ENCODE data around the gene ST14.
"Not testable (repeated sequence)": the region's sequence is repeated elsewhere in the genome, so short reads cannot be mapped to it uniquely, and the experiment has no call there.

The ST14 gene

GRCh38 chr11:130214861-130215530 lies 55.4 kb downstream of the ST14 start:
- Mint-ChIP-seq H3K9me3 (no peaks in the 10 kb centered on the region), H3K36me3 (no peaks in the 10 kb centered on the region), H3K27ac (no peak overlapping the region), H3K27me3 (no peaks in the 10 kb centered on the region), H3K4me3 (no peak overlapping the region), H3K4me1 (no peaks in the 10 kb centered on the region)

- H3K4me1 Mint-ChIP-seq = no peaks in the 10 kb centered on the region
- no peaks in the 10 kb centered on the region for H3K9me3 Mint-ChIP-seq
- no peak overlapping the region for H3K4me3 Mint-ChIP-seq
- H3K36me3 Mint-ChIP-seq = no peaks in the 10 kb centered on the region
- H3K27me3 Mint-ChIP-seq = no peaks in the 10 kb centered on the region
- no peak overlapping the region for H3K27ac Mint-ChIP-seq
Observed at GRCh38 chr11:130215531-130216220, 56.1 kb downstream of the ST14 start.

GRCh38 chr11:130216221-130216550 lies 56.6 kb downstream of the ST14 start:
- Mint-ChIP-seq H3K36me3 (no peaks in the 10 kb centered on the region), H3K4me3 (no peak overlapping the region), H3K4me1 (no peaks in the 10 kb centered on the region), H3K9me3 (no peaks in the 10 kb centered on the region), H3K27ac (no peak overlapping the region), H3K27me3 (no peaks in the 10 kb centered on the region)

- no peaks in the 10 kb centered on the region for H3K27me3 Mint-ChIP-seq
- no peak overlapping the region for H3K4me3 Mint-ChIP-seq
- H3K36me3 Mint-ChIP-seq = no peaks in the 10 kb centered on the region
- no peak overlapping the region for H3K27ac Mint-ChIP-seq
- H3K4me1 Mint-ChIP-seq = no peaks in the 10 kb centered on the region
- H3K9me3 Mint-ChIP-seq = no peaks in the 10 kb centered on the region
Observed at GRCh38 chr11:130216591-130217132, 57.1 kb downstream of the ST14 start.

- Mint-ChIP-seq H3K4me1 (no peaks in the 10 kb centered on the region), H3K36me3 (no peaks in the 10 kb centered on the region), H3K9me3 (no peaks in the 10 kb centered on the region), H3K27me3 (no peaks in the 10 kb centered on the region), H3K27ac (no peak overlapping the region), H3K4me3 (no peak overlapping the region)
Observed at GRCh38 chr11:130217133-130218031, 57.8 kb downstream of the ST14 start.

- H3K4me1 Mint-ChIP-seq = peaks cover 4% of the 10 kb centered on the region
- H3K9me3 Mint-ChIP-seq = no peaks in the 10 kb centered on the region
- no peaks in the 10 kb centered on the region for H3K36me3 Mint-ChIP-seq
- H3K27ac Mint-ChIP-seq = no peak overlapping the region
- no peak overlapping the region for H3K4me3 Mint-ChIP-seq
- H3K27me3 Mint-ChIP-seq = no peaks in the 10 kb centered on the region
Observed at GRCh38 chr11:130218501-130219070, 59.0 kb downstream of the ST14 start.

GRCh38 chr11:130219148-130219547 lies 59.6 kb downstream of the ST14 start:
- H3K9me3 Mint-ChIP-seq = no peaks in the 10 kb centered on the region
- no peak overlapping the region for H3K27ac Mint-ChIP-seq
- H3K4me1 Mint-ChIP-seq = peaks cover 4% of the 10 kb centered on the region
- no peaks in the 10 kb centered on the region for H3K36me3 Mint-ChIP-seq
- no peak overlapping the region for H3K4me3 Mint-ChIP-seq
- H3K27me3 Mint-ChIP-seq = no peaks in the 10 kb centered on the region

- no peak overlapping the region for H3K27ac Mint-ChIP-seq
- peaks cover 4% of the 10 kb centered on the region for H3K4me1 Mint-ChIP-seq
- H3K9me3 Mint-ChIP-seq = no peaks in the 10 kb centered on the region
- H3K27me3 Mint-ChIP-seq = no peaks in the 10 kb centered on the region
- no peaks in the 10 kb centered on the region for H3K36me3 Mint-ChIP-seq
- H3K4me3 Mint-ChIP-seq = no peak overlapping the region
Observed at GRCh38 chr11:130220311-130221035, 60.9 kb downstream of the ST14 start.

- Mint-ChIP-seq H3K27ac (peak overlapping the region; percentile 30), H3K4me1 (peaks cover 4% of the 10 kb centered on the region), H3K9me3 (no peaks in the 10 kb centered on the region), H3K4me3 (no peak overlapping the region), H3K36me3 (no peaks in the 10 kb centered on the region), H3K27me3 (no peaks in the 10 kb centered on the region)
Observed at GRCh38 chr11:130223291-130223971, 63.8 kb downstream of the ST14 start.

GRCh38 chr11:130227373-130227772 lies 67.8 kb downstream of the ST14 start:
- peaks cover 5% of the 10 kb centered on the region for H3K36me3 Mint-ChIP-seq
- peaks cover 4% of the 10 kb centered on the region for H3K4me1 Mint-ChIP-seq
- no peaks in the 10 kb centered on the region for H3K27me3 Mint-ChIP-seq
- no peaks in the 10 kb centered on the region for H3K9me3 Mint-ChIP-seq
- H3K4me3 Mint-ChIP-seq = no peak overlapping the region
- H3K27ac Mint-ChIP-seq = no peak overlapping the region

GRCh38 chr11:130233486-130233885 lies 73.9 kb downstream of the ST14 start:
- H3K36me3 Mint-ChIP-seq, H3K27ac Mint-ChIP-seq, H3K9me3 Mint-ChIP-seq, H3K4me1 Mint-ChIP-seq, H3K27me3 Mint-ChIP-seq, H3K4me3 Mint-ChIP-seq: not testable (repeated sequence)

- H3K4me3 Mint-ChIP-seq, H3K27me3 Mint-ChIP-seq, H3K36me3 Mint-ChIP-seq, H3K27ac Mint-ChIP-seq, H3K9me3 Mint-ChIP-seq, H3K4me1 Mint-ChIP-seq: not testable (repeated sequence)
Observed at GRCh38 chr11:130233888-130234287, 74.3 kb downstream of the ST14 start.

- no peak overlapping the region for H3K27ac Mint-ChIP-seq
- peaks cover 9% of the 10 kb centered on the region for H3K36me3 Mint-ChIP-seq
- no peaks in the 10 kb centered on the region for H3K27me3 Mint-ChIP-seq
- no peaks in the 10 kb centered on the region for H3K9me3 Mint-ChIP-seq
- H3K4me1 Mint-ChIP-seq = no peaks in the 10 kb centered on the region
- H3K4me3 Mint-ChIP-seq = no peak overlapping the region
Observed at GRCh38 chr11:130234315-130234714, 74.7 kb downstream of the ST14 start.

- Mint-ChIP-seq H3K27ac (no peak overlapping the region), H3K4me1 (peaks cover 10% of the 10 kb centered on the region), H3K36me3 (peaks cover 4% of the 10 kb centered on the region), H3K27me3 (no peaks in the 10 kb centered on the region), H3K9me3 (no peaks in the 10 kb centered on the region), H3K4me3 (no peak overlapping the region)
Observed at GRCh38 chr11:130237282-130238006, 77.9 kb downstream of the ST14 start.

Data from activated naive CD4-positive, alpha-beta T cell treated with anti-CD3 and anti-CD28 coated beads, Interleukin-2, amount 50 U/mL, for 24 hours (primary cell).